G401 (cell line): ENCODE measurements around the gene TPCN1. TPM values are rescaled to one million over a fixed set of nuclear protein-coding genes. Genes with fewer than 3 reads are reported as not detected.
A peak's percentile ranks its signal among the peaks of the same experiment; 100 is the strongest.

Experiments used
- DNase-seq: peaks from one replicate; pipeline ENCODE4 v3.0.0-alpha.2; 2015; ENCODE audit warnings: low spot score
- in situ Hi-C: cut with HindIII; loops from 2 replicates; pipeline ENCODE4 v1.10.0; 2016; ENCODE audit warnings: low sequenced_read_pairs, mixed read lengths
- total RNA-seq: library from RNA; depleted of rRNA; stranded (reverse); fragments of >200 nt; shearing (Covaris generic); gene quantifications from 2 replicates; pipeline ENCODE4 v1.2.3, GENCODE V29; 2014

Gene TPCN1
- total RNA-seq, 1 experiment from 2014 or later: 14.3 TPM

GRCh38 chr12:113249546-113249945 is 28.3 kb downstream of the TPCN1 start:
- peak; percentile 63 for DNase-seq
- in situ Hi-C loops: no loop called here

- in situ Hi-C loops: no loop called here
- DNase-seq: peak; percentile 78
Measured at GRCh38 chr12:113250045-113250444, 28.8 kb downstream of the TPCN1 start.

- DNase-seq: no peak
- in situ Hi-C loops: no loop called here
Measured at GRCh38 chr12:113251404-113252070, 30.3 kb downstream of the TPCN1 start.

- no peak for DNase-seq
- in situ Hi-C loops: no loop called here
Measured at GRCh38 chr12:113252494-113252893, 31.2 kb downstream of the TPCN1 start.

- in situ Hi-C loops: no loop called here
Measured at GRCh38 chr12:113253532-113254285, 32.4 kb downstream of the TPCN1 start.

GRCh38 chr12:113254298-113254697 is 33.0 kb downstream of the TPCN1 start:
- DNase-seq: no peak
- in situ Hi-C loops: no loop called here

More at GRCh38 chr12:113253532-113254285, 32.4 kb downstream of the TPCN1 start:
- no peak for DNase-seq

- no peak for DNase-seq
- in situ Hi-C loops: no loop called here
Measured at GRCh38 chr12:113257564-113257963, 36.3 kb downstream of the TPCN1 start.

- peak; percentile 67 for DNase-seq
- in situ Hi-C loops: no loop called here
Measured at GRCh38 chr12:113260127-113260526, 38.9 kb downstream of the TPCN1 start.

GRCh38 chr12:113260636-113261300 is 39.5 kb downstream of the TPCN1 start:
- in situ Hi-C loops: no loop called here
- DNase-seq: no peak

GRCh38 chr12:113261847-113262470 is 40.7 kb downstream of the TPCN1 start:
- no peak for DNase-seq
- in situ Hi-C loops: no loop called here

GRCh38 chr12:113262710-113263109 is 41.4 kb downstream of the TPCN1 start:
- no peak for DNase-seq
- in situ Hi-C loops: no loop called here

GRCh38 chr12:113263431-113263963 is 42.2 kb downstream of the TPCN1 start:
- no peak for DNase-seq
- in situ Hi-C loops: no loop called here

- in situ Hi-C loops: no loop called here
- DNase-seq: no peak
Measured at GRCh38 chr12:113266106-113266895, 45.0 kb downstream of the TPCN1 start.

- in situ Hi-C loops: no loop called here
- no peak for DNase-seq
Measured at GRCh38 chr12:113267621-113268020, 46.4 kb downstream of the TPCN1 start.

GRCh38 chr12:113268136-113268535 is 46.9 kb downstream of the TPCN1 start:
- in situ Hi-C loops: no loop called here

GRCh38 chr12:113268621-113269020 is 47.4 kb downstream of the TPCN1 start:
- DNase-seq: no peak
- in situ Hi-C loops: no loop called here

More at GRCh38 chr12:113268136-113268535, 46.9 kb downstream of the TPCN1 start:
- no peak for DNase-seq

- no peak for DNase-seq
- in situ Hi-C loops: no loop called here
Measured at GRCh38 chr12:113269257-113269943, 48.1 kb downstream of the TPCN1 start.

- no peak for DNase-seq
- in situ Hi-C loops: no loop called here
Measured at GRCh38 chr12:113270709-113271009, 49.4 kb downstream of the TPCN1 start.
